ENCODE measurements around the gene PARP2.
"Not testable (repeated sequence)": the region's sequence is repeated elsewhere in the genome, so short reads cannot be mapped to it uniquely, and the experiment has no call there.

PARP2 gene

DNA sequence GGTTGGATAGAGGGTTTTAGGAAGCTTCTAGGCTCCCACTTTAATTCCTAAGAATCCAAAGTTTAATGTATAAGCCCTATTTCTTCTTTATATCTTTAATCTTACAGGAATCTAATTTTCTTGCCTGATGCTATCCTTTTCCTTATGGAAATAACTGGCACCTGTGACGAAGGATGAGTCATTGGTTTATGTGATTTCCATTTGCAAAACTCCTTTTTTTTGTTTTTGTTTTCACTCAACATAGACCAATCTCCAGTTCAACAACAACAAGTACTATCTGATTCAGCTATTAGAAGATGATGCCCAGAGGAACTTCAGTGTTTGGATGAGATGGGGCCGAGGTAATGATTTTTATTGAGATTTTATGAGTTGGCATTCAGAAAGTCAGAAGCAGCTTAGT is 6.8 kb downstream of the PARP2 start:
- no peak for DNase-seq

DNA sequence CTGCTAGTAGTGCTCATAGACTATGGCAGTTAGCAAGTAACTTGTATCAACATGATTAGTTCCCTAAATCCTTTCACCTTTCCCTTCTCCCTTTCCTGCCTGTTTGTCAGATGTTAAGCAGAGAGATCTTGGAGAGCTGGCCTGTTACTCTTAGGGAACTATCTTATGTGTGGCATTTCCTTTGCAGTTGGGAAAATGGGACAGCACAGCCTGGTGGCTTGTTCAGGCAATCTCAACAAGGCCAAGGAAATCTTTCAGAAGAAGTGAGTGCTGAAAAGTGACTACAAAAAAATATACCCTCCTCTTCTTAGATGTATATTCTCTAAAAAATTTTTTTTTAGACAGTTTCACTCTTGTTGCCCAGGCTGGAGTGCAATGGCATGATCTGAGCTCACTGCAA is 7.4 kb downstream of the PARP2 start:
- no peak for DNase-seq

DNA sequence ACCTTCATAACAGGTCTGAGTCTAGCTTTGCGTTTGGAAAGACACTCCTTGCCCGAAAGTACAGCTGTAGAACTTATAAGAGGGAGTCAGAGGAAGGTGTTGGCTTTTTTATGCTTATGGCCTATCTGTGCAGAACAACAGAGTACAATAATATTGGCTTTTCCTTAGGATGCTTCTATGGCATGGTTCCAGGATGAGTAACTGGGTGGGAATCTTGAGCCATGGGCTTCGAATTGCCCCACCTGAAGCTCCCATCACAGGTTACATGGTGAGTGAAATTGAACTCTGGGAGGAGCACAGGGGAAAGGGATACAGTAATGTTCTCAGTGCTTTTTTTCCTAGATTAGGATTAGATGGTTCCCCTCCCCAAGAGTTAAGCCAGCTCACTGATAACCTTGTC is 13.0 kb downstream of the PARP2 start:
- DNase-seq = no peak

DNA sequence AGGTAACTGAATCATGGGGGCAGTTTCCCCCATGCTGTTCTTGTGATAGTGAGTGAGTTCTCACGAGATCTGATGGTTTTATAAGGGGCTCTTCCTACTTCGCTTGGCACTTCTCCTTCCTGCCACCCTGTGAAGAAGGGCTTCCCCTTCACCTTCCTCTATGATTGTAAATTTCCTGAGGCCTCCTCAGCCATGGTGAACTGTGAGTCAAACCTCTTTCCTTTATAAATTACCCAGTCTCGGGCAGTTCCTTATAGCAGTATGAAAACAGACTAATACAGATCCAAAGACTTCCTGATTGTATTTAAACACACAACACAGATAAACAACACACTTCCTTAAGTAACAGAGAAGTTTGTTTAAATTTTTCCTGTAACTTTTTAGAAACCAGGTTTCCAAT is 15.0 kb downstream of the PARP2 start:
- not testable (repeated sequence) for DNase-seq

GRCh38 chr14:20365928-20366327 is 22.5 kb downstream of the PARP2 start:
- DNase-seq = no peak

DNA sequence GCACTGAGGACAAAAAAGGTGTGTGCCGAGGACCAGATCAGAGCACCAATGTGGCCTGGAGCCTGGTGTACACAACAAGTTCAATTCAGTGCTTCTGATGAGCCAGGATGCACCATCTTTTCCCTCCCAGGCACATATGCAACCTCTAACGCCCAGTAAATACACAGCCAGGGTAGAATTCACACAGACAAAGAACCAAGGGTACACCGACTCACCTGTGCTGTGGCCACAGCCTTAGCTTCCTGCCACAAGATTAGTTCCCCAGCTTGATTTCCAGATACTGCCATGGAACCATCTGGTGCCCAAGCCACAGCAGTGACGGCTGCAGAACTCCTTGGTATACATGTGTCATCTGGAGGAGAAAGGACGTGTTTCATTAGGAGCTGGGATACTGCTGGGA is 29.4 kb downstream of the PARP2 start:
- no peak for DNase-seq

DNA sequence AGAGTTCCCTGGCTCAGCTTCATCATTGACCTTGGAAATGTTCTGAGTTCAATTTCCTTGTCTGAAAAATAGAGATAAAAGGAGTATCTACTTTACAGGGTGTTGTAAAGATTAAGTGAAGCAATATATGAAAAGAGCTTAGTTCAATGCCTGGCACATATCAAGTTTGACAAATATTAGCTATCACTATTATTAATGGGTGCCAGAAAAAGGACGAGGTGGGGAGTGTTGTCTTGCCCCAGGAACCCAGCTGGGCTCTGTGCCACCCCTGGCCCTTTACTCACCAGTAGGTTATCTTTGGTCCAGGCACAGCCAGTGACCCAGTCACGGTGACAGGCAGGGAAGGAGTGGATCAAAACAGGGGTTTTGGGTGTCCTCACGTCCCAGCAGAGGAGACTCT is 32.0 kb downstream of the PARP2 start:
- DNase-seq = no peak

GRCh38 chr14:20376071-20376588 is 32.7 kb downstream of the PARP2 start:
- no peak for DNase-seq

GRCh38 chr14:20377171-20377570 is 33.7 kb downstream of the PARP2 start:
- no peak for DNase-seq

- no peak for DNase-seq
These were observed 36.3 kb downstream of the PARP2 start for GRCh38 chr14:20379743-20380142.

DNA sequence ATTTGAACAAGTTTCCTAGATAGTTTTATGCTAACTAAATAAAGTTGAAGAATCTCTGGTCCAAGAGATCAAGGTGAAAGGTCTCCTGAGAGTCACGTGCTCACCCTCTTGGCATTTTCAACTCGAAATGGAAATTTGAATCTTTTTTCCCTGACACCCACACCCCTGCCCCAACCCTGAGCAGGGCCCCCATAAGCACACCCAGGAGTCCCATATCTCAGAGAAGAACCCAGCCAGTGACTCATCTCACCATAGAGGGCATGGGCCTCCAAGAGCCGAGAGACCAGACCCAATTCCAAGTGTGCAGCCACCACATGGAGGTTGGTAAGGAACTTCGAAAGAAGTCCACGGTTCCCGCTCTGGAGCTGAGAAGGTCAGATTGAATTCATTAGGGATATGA is 37.2 kb downstream of the PARP2 start:
- DNase-seq = no peak

DNA sequence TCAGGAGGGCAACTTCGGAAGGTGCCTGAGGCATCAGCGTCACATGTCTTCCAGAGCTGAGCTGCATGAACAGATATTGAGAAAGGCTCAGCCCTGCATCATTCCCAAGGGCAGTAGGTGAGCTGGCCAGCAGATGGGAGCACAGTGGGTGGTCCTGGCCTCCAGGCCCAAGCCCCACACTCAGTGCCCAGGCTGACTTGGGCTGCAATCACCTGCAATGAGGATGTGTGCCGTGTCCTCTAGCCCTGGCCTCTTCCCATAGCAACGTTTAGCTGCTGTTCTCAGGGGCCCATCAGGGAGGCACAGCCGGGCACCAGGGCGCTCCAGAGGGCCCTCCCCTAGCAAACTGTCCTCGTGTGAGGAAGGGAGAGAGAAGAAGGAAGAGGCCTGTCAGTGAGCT is 37.9 kb downstream of the PARP2 start:
- no peak for DNase-seq

- DNase-seq = no peak
These were observed 39.1 kb downstream of the PARP2 start for GRCh38 chr14:20382526-20382925.

- DNase-seq = no peak
These were observed 39.6 kb downstream of the PARP2 start for GRCh38 chr14:20383032-20383431.

- no peak for DNase-seq
These were observed 40.2 kb downstream of the PARP2 start for GRCh38 chr14:20383636-20384035.

DNA sequence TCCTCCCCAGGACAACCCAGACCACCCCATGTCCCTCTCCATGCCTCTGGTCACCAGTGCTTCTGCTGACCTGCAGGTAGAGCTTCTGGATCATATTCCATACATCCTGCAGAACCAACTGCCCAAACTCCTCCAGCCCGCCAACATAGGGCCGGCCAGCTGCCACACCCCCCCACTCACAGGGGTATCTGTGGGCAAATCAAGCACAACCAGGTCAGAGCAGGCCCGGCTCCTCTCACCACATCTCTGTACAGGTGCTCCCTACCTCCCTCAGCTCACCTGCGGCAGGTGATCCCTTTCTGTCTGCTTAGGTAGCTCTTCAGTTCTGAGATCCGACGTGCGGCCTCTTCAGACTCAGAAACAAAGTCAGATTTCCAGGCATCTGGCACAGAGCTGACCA is 40.9 kb downstream of the PARP2 start:
- DNase-seq = no peak

DNA sequence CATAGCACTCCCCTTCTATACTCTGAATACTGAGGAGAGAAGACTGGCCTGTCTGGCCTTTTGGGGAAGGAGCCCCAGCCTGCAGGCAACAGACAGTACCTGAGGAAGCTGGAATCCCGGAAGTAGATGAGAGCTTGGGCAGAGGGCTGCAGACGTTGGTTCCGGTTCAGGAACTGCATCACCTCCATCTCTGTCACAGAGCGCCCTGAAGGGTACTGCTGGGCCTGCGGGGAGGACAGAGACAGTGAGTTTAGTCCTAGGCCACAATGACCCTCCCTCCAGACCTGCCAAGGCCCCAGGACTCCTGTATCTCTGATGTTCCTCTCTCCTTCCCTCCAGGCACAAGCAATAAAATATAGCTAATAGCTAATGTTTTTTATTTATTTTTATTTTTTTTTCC is 41.5 kb downstream of the PARP2 start:
- DNase-seq = no peak

- DNase-seq = no peak
These were observed 42.9 kb downstream of the PARP2 start for GRCh38 chr14:20386276-20386855.

GRCh38 chr14:20387576-20387975 is 44.1 kb downstream of the PARP2 start:
- no peak for DNase-seq

GRCh38 chr14:20388159-20388558 is 44.7 kb downstream of the PARP2 start:
- no peak for DNase-seq

- DNase-seq = no peak
These were observed 48.1 kb downstream of the PARP2 start for GRCh38 chr14:20391505-20391904.

DNA sequence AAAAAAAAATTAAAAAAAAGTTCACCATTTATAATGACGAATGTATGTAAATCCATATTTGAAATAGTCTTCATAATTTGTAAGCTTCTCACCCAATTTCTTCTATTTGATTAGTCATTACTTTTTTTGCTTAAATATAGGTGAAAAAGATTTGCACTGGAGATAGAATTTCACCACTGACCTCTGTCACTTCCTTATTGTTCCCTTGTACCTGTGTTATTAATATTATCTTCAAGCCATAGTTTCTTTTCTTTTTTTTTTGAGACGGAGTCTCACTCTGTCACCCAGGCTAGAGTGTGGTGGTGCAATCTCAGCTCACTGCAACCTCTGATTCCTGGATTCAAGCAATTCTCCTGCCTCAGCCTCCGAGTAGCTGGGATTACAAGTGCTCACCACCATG is 54.1 kb downstream of the PARP2 start:
- no peak for DNase-seq

GRCh38 chr14:20400589-20400964 is 57.1 kb downstream of the PARP2 start:
- DNase-seq = no peak

DNA sequence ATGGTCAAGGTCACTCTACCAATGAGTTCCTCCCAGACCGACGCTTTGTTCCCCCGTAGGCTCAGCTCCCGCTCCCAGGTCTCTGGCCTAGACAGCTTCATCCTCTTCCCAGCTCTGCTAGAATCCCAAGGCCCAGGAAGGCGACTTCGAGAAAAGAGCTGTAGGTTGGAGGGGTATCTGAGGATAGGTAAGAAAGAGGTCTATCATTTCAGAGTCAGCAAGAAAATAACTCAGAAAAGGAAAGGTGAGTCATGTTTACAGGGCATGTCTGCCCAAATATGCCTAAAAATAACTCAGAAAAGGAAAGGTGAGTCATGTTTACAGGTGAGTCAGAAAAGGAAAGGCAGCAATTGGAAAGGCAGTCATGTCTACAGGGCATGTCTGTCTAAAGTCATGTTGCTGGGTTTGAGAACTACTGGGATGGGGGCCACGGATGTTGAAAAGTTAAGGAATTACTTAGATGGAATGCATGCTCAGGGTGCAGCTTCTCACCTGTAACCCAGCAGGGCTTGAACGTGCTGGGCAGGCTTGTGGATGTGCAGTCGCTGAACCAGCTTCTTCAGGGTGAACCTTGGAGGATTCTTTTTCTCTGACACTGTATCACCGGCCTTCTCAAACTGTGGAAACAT is 57.6 kb downstream of the PARP2 start:
- DNase-seq = peak; percentile 18 to 26

GRCh38 chr14:20403521-20403920 is 60.1 kb downstream of the PARP2 start:
- DNase-seq = no peak
